HEK293 (cell line): Measurements from ENCODE around the gene CCDC40.
A peak's percentile ranks its signal among the peaks of the same experiment; 100 is the strongest.

ENCODE experiments used
- EGR2 ChIP-seq: fragments of 450-650 bp; formaldehyde crosslinking; IDR thresholded peaks from 2 replicates; pipeline ENCODE4 v1.5.1; 2016; ENCODE audit warnings: low read depth, missing biosample characterization, missing genetic modification characterization
- KLF16 ChIP-seq: fragments of 450-650 bp; formaldehyde crosslinking; IDR thresholded peaks from 2 replicates; pipeline ENCODE4 v1.5.1; 2017; ENCODE audit warnings: missing biosample characterization, missing genetic modification characterization
- KLF8 ChIP-seq: fragments of 450-650 bp; formaldehyde crosslinking; IDR thresholded peaks from 2 replicates; pipeline ENCODE4 v1.5.1; 2016; ENCODE audit warnings: missing biosample characterization, missing genetic modification characterization
- KLF9 ChIP-seq: fragments of 450-650 bp; formaldehyde crosslinking; IDR thresholded peaks from 2 replicates; pipeline ENCODE4 v1.5.1; 2016; ENCODE audit warnings: missing biosample characterization, missing genetic modification characterization, low read depth
- SCRT2 ChIP-seq: fragments of 450-650 bp; formaldehyde crosslinking; IDR thresholded peaks from 2 replicates; pipeline ENCODE4 v1.5.1; 2016; ENCODE audit warnings: missing biosample characterization, missing genetic modification characterization
- ZBTB17 ChIP-seq: fragments of 450-650 bp; formaldehyde crosslinking; IDR thresholded peaks from 2 replicates; pipeline ENCODE4 v1.5.1; 2016; ENCODE audit warnings: missing biosample characterization, missing genetic modification characterization
- ZFP41 ChIP-seq: fragments of 450-650 bp; formaldehyde crosslinking; IDR thresholded peaks from 2 replicates; pipeline ENCODE4 v1.5.1; 2016; ENCODE audit warnings: missing biosample characterization, missing genetic modification characterization, borderline replicate concordance
- ZFP69B ChIP-seq: fragments of 450-650 bp; formaldehyde crosslinking; IDR thresholded peaks from 2 replicates; pipeline ENCODE4 v1.5.1; 2016; ENCODE audit warnings: missing biosample characterization, missing genetic modification characterization
- ZIC2 ChIP-seq: fragments of 450-650 bp; formaldehyde crosslinking; IDR thresholded peaks from 2 replicates; pipeline ENCODE4 v1.5.1; 2016; ENCODE audit warnings: missing biosample characterization, missing genetic modification characterization
- ZNF10 ChIP-seq: fragments of 450-650 bp; formaldehyde crosslinking; IDR thresholded peaks from 2 replicates; pipeline ENCODE4 v1.5.1; 2017; ENCODE audit warnings: missing biosample characterization, missing genetic modification characterization
- ZNF114 ChIP-seq: fragments of 450-650 bp; formaldehyde crosslinking; IDR thresholded peaks from 2 replicates; pipeline ENCODE4 v1.5.0; 2017; ENCODE audit warnings: missing biosample characterization, missing genetic modification characterization
- ZNF138 ChIP-seq: fragments of 450-650 bp; formaldehyde crosslinking; IDR thresholded peaks from 2 replicates; pipeline ENCODE4 v1.5.1; 2016; ENCODE audit warnings: missing biosample characterization, missing genetic modification characterization, borderline replicate concordance
- ZNF155 ChIP-seq: fragments of 450-650 bp; formaldehyde crosslinking; IDR thresholded peaks from 2 replicates; pipeline ENCODE4 v1.5.1; 2016; ENCODE audit warnings: missing biosample characterization, missing genetic modification characterization
- ZNF16 ChIP-seq: fragments of 450-650 bp; formaldehyde crosslinking; IDR thresholded peaks from 2 replicates; pipeline ENCODE4 v1.5.1; 2016; ENCODE audit warnings: low read depth, missing biosample characterization, missing genetic modification characterization
- ZNF19 ChIP-seq: fragments of 450-650 bp; formaldehyde crosslinking; IDR thresholded peaks from 2 replicates; pipeline ENCODE4; 2016; ENCODE audit warnings: missing biosample characterization, missing genetic modification characterization, low read depth
- ZNF202 ChIP-seq: fragments of 450-650 bp; formaldehyde crosslinking; IDR thresholded peaks from 2 replicates; pipeline ENCODE4 v1.5.1; 2016; ENCODE audit warnings: missing biosample characterization, missing genetic modification characterization, borderline replicate concordance
- ZNF214 ChIP-seq: fragments of 450-650 bp; formaldehyde crosslinking; IDR thresholded peaks from 2 replicates; pipeline ENCODE4 v1.5.1; 2017; ENCODE audit warnings: missing biosample characterization, mild to moderate bottlenecking, missing genetic modification characterization, borderline replicate concordance
- ZNF274 ChIP-seq, 2 experiments: fragments of 200-500 bp in 1 of 2; fragments of 450-650 bp in 1 of 2; sonication (Bioruptor generic) in 1 of 2; formaldehyde crosslinking in 1 of 2; IDR thresholded peaks; 2 replicates each; pipeline versions ENCODE4 v1.5.1 to v1.6.1; 2014 to 2016; ENCODE audit warnings: borderline replicate concordance in 1 of 2, inconsistent platforms in 1 of 2, low read length in 1 of 2, missing biosample characterization in 1 of 2, missing genetic modification characterization in 1 of 2
- ZNF292 ChIP-seq: fragments of 450-650 bp; formaldehyde crosslinking; IDR thresholded peaks from 2 replicates; pipeline ENCODE4 v1.5.1; 2016; ENCODE audit warnings: low read depth, missing biosample characterization, missing genetic modification characterization, borderline replicate concordance
- ZNF311 ChIP-seq: fragments of 450-650 bp; formaldehyde crosslinking; IDR thresholded peaks from 2 replicates; pipeline ENCODE4 v1.5.1; 2017; ENCODE audit warnings: missing biosample characterization, missing genetic modification characterization, borderline replicate concordance
- ZNF37A ChIP-seq: fragments of 450-650 bp; IDR thresholded peaks from 2 replicates; pipeline ENCODE4 v1.5.1; 2018; ENCODE audit warnings: missing biosample characterization, missing genetic modification characterization
- ZNF404 ChIP-seq: fragments of 450-650 bp; formaldehyde crosslinking; IDR thresholded peaks from 2 replicates; pipeline ENCODE4 v1.5.1; 2017; ENCODE audit warnings: missing biosample characterization, missing genetic modification characterization
- ZNF426 ChIP-seq: fragments of 450-650 bp; formaldehyde crosslinking; IDR thresholded peaks from 2 replicates; pipeline ENCODE4 v1.5.1; 2017; ENCODE audit warnings: missing biosample characterization, missing genetic modification characterization, mild to moderate bottlenecking, inconsistent platforms, moderate library complexity
- ZNF510 ChIP-seq: fragments of 450-650 bp; formaldehyde crosslinking; IDR thresholded peaks from 2 replicates; pipeline ENCODE4 v1.5.1; 2018; ENCODE audit warnings: mild to moderate bottlenecking, missing genetic modification characterization, missing biosample characterization; ENCODE audit not compliant: insufficient replicate concordance
- ZNF521 ChIP-seq: fragments of 450-650 bp; formaldehyde crosslinking; IDR thresholded peaks from 2 replicates; pipeline ENCODE4 v1.5.1; 2017; ENCODE audit warnings: missing biosample characterization, mild to moderate bottlenecking, missing genetic modification characterization
- ZNF530 ChIP-seq: fragments of 450-650 bp; formaldehyde crosslinking; IDR thresholded peaks from 2 replicates; pipeline ENCODE4 v1.5.1; 2016; ENCODE audit warnings: low read depth, missing biosample characterization, missing genetic modification characterization
- ZNF544 ChIP-seq: fragments of 450-650 bp; formaldehyde crosslinking; IDR thresholded peaks from 2 replicates; pipeline ENCODE4 v1.5.0; 2017; ENCODE audit warnings: missing biosample characterization, missing genetic modification characterization
- ZNF560 ChIP-seq: fragments of 450-650 bp; formaldehyde crosslinking; IDR thresholded peaks from 2 replicates; pipeline ENCODE4 v1.5.1; 2017; ENCODE audit warnings: missing biosample characterization, missing genetic modification characterization, borderline replicate concordance
- ZNF626 ChIP-seq: fragments of 450-650 bp; sonication (Bioruptor Pico); formaldehyde crosslinking; IDR thresholded peaks from 2 replicates; pipeline ENCODE4 v1.5.1; 2018; ENCODE audit warnings: missing biosample characterization, missing genetic modification characterization, inconsistent platforms
- ZNF747 ChIP-seq: fragments of 450-650 bp; formaldehyde crosslinking; IDR thresholded peaks from 2 replicates; pipeline ENCODE4 v1.5.1; 2016; ENCODE audit warnings: missing biosample characterization, missing genetic modification characterization
- ZNF776 ChIP-seq: fragments of 450-650 bp; formaldehyde crosslinking; IDR thresholded peaks from 2 replicates; pipeline ENCODE4 v1.5.0; 2017; ENCODE audit warnings: missing biosample characterization, missing genetic modification characterization, borderline replicate concordance
- ZNF843 ChIP-seq: fragments of 450-650 bp; formaldehyde crosslinking; IDR thresholded peaks from 2 replicates; pipeline ENCODE4 v1.5.1; 2016; ENCODE audit warnings: missing biosample characterization, missing genetic modification characterization
- ZSCAN16 ChIP-seq: fragments of 450-650 bp; formaldehyde crosslinking; IDR thresholded peaks from 2 replicates; pipeline ENCODE4 v1.5.1; 2016; ENCODE audit warnings: missing biosample characterization, missing genetic modification characterization
- TF ChIP-seq, protein P1 (sequence below): fragments of 450-650 bp; formaldehyde crosslinking; IDR thresholded peaks from 2 replicates; pipeline ENCODE4 v1.5.1; 2016; ENCODE audit warnings: missing biosample characterization, missing genetic modification characterization
- TF ChIP-seq, protein P2 (sequence below): IDR thresholded peaks from 2 replicates; pipeline ENCODE4 v1.6.1; 2011; ENCODE audit warnings: mild to moderate bottlenecking, low read depth, low read length, borderline replicate concordance
- TF ChIP-seq, protein P3 (sequence below): fragments of 450-650 bp; formaldehyde crosslinking; IDR thresholded peaks from 2 replicates; pipeline ENCODE4 v1.5.1; 2016; ENCODE audit warnings: missing biosample characterization, missing genetic modification characterization
- TF ChIP-seq, protein P4 (sequence below): fragments of 450-650 bp; formaldehyde crosslinking; IDR thresholded peaks from 2 replicates; pipeline ENCODE4 v1.5.1; 2016; ENCODE audit warnings: missing biosample characterization, missing genetic modification characterization

The CCDC40 gene

DNA sequence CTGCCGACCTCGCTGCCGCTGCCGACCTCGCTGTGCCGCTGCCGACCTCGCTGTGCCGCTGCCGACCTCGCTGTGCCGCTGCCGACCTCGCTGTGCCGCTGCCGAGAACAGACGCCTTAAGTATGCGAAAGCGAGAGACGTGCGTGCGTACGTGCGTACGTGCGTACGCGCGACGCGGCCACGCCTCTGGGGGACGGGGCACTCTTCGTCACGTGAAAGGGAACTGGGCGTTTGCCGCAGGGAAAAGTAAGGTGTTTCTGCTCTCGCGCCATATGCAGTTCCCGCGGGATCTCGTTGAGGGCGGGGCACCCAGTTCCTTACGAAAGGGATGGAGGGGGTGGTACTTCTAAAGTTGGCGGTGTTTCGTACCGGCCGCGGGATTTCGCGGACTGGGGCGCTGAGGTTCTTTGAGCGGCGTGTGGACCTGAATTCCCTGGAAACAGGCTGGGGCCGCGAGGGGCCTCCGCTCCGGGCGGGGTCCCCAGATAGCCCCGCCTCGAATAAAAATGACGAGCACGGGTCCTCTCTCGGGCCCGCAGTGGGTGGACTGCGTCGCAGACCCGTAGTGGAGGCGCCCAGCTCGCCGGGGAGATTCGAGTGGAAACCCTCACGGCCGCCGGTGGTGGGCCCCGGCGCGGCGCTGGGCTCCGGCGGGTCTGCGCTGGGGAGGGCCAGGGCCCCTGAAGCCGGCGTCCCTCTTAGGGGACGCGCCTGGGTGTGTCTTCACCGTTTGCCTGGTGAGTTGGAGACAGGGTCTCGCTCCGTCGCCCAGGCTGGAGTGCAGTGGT lies 110.8 kb downstream of the CCDC40 start, which contains the start of gene EIF4A3 (continued):
- TF ChIP-seq ZNF202 (tag by site-specific recombination): no peak
- TF ChIP-seq ZNF530 (tag by site-specific recombination): no peak
- TF ChIP-seq, protein P1, sequence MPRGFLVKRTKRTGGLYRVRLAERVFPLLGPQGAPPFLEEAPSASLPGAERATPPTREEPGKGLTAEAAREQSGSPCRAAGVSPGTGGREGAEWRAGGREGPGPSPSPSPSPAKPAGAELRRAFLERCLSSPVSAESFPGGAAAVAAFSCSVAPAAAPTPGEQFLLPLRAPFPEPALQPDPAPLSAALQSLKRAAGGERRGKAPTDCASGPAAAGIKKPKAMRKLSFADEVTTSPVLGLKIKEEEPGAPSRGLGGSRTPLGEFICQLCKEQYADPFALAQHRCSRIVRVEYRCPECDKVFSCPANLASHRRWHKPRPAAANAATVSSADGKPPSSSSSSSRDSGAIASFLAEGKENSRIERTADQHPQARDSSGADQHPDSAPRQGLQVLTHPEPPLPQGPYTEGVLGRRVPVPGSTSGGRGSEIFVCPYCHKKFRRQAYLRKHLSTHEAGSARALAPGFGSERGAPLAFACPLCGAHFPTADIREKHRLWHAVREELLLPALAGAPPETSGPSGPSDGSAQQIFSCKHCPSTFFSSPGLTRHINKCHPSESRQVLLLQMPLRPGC (tag by site-specific recombination): no peak
- no peak for TF ChIP-seq SCRT2 (tag by site-specific recombination)
- TF ChIP-seq, protein P2, sequence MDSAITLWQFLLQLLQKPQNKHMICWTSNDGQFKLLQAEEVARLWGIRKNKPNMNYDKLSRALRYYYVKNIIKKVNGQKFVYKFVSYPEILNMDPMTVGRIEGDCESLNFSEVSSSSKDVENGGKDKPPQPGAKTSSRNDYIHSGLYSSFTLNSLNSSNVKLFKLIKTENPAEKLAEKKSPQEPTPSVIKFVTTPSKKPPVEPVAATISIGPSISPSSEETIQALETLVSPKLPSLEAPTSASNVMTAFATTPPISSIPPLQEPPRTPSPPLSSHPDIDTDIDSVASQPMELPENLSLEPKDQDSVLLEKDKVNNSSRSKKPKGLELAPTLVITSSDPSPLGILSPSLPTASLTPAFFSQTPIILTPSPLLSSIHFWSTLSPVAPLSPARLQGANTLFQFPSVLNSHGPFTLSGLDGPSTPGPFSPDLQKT: no peak
- TF ChIP-seq ZNF404 (tag by site-specific recombination): no peak
- no peak for TF ChIP-seq ZNF274 (IDR thresholded peaks at IDR 0.05; ENCODE audit: low read length)
- TF ChIP-seq ZNF274 (tag by site-specific recombination; IDR thresholded peaks at IDR 0.05; ENCODE audit: borderline replicate concordance): no peak
- TF ChIP-seq ZNF544 (tag by site-specific recombination): no peak
- TF ChIP-seq ZNF37A: no peak
- no peak for TF ChIP-seq ZFP41 (tag by site-specific recombination)
- TF ChIP-seq ZNF214: no peak
- no peak for TF ChIP-seq ZNF114 (tag by site-specific recombination)
- TF ChIP-seq ZNF155: no peak
- TF ChIP-seq EGR2 (tag by site-specific recombination): no peak; the same call in 1 of the 2 replicates
- TF ChIP-seq ZNF426 (tag by site-specific recombination): no peak
- TF ChIP-seq, protein P3, sequence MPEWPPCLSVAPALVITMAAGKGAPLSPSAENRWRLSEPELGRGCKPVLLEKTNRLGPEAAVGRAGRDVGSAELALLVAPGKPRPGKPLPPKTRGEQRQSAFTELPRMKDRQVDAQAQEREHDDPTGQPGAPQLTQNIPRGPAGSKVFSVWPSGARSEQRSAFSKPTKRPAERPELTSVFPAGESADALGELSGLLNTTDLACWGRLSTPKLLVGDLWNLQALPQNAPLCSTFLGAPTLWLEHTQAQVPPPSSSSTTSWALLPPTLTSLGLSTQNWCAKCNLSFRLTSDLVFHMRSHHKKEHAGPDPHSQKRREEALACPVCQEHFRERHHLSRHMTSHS (tag by site-specific recombination): no peak
- no peak; the same call in none of the 2 replicates for TF ChIP-seq ZBTB17 (tag by site-specific recombination)
- peak; percentile 98 for TF ChIP-seq ZFP69B
- no peak for TF ChIP-seq ZNF510
- no peak for TF ChIP-seq ZNF776 (tag by site-specific recombination)
- TF ChIP-seq, protein P4, sequence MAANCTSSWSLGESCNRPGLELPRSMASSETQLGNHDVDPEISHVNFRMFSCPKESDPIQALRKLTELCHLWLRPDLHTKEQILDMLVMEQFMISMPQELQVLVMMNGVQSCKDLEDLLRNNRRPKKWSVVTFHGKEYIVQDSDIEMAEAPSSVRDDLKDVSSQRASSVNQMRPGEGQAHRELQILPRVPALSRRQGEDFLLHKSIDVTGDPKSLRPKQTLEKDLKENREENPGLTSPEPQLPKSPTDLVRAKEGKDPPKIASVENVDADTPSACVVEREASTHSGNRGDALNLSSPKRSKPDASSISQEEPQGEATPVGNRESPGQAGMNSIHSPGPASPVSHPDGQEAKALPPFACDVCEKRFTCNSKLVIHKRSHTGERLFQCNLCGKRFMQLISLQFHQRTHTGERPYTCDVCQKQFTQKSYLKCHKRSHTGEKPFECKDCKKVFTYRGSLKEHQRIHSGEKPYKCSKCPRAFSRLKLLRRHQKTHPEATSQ (tag by site-specific recombination): no peak
- no peak for TF ChIP-seq ZIC2
- peak; percentile 99 for TF ChIP-seq KLF16 (tag by site-specific recombination)
- TF ChIP-seq KLF9 (tag by site-specific recombination): peak; percentile 93
- no peak for TF ChIP-seq ZNF10 (tag by site-specific recombination)
- no peak for TF ChIP-seq ZNF292 (tag by site-specific recombination)
- no peak for TF ChIP-seq ZNF626 (tag by site-specific recombination)
- TF ChIP-seq ZNF138 (tag by site-specific recombination): no peak
- no peak for TF ChIP-seq ZNF747 (tag by site-specific recombination)
- TF ChIP-seq ZNF311 (tag by site-specific recombination): no peak
- peak; percentile 98 for TF ChIP-seq KLF8 (tag by site-specific recombination)
- 0 out of 2 replicates have a peak, but pooled peaks have one; percentile 54 for TF ChIP-seq ZNF843
- TF ChIP-seq ZNF16 (tag by site-specific recombination): no peak
- no peak for TF ChIP-seq ZSCAN16 (tag by site-specific recombination)
- no peak for TF ChIP-seq ZNF19 (tag by site-specific recombination)
- no peak for TF ChIP-seq ZNF560
- TF ChIP-seq ZNF521 (tag by site-specific recombination): no peak
